Measurements from ENCODE around the gene TIFAB.

TIFAB gene

GRCh38 chr5:135441919-135442318, 10.2 kb downstream of the TIFAB start:
- DNase-seq = no peak

GRCh38 chr5:135441350-135441831, 10.8 kb downstream of the TIFAB start:
- DNase-seq = no peak

GRCh38 chr5:135440916-135441315, 11.2 kb downstream of the TIFAB start:
- no peak for DNase-seq

- DNase-seq = no peak
Measured at GRCh38 chr5:135439231-135440205, 12.6 kb downstream of the TIFAB start.

- no peak for DNase-seq
Measured at GRCh38 chr5:135438636-135439221, 13.4 kb downstream of the TIFAB start.

GRCh38 chr5:135437796-135438560, 14.2 kb downstream of the TIFAB start:
- DNase-seq = peak; percentile 98

- DNase-seq = peak; percentile 70
Measured at GRCh38 chr5:135437422-135437795, 14.7 kb downstream of the TIFAB start.

GRCh38 chr5:135436951-135437418, 15.2 kb downstream of the TIFAB start:
- no peak for DNase-seq

GRCh38 chr5:135435467-135436330, 16.5 kb downstream of the TIFAB start:
- DNase-seq = no peak

- peak; percentile 57 for DNase-seq
Measured at GRCh38 chr5:135434591-135435466, 17.3 kb downstream of the TIFAB start.

- peak; percentile 41 for DNase-seq
Measured at GRCh38 chr5:135433681-135434426, 18.3 kb downstream of the TIFAB start.

- DNase-seq = no peak
Measured at GRCh38 chr5:135432113-135432512, 20.0 kb downstream of the TIFAB start.

GRCh38 chr5:135430135-135430437, 22.1 kb downstream of the TIFAB start:
- no peak for DNase-seq

GRCh38 chr5:135429301-135430134, 22.6 kb downstream of the TIFAB start:
- no peak for DNase-seq

GRCh38 chr5:135428586-135428985, 23.6 kb downstream of the TIFAB start:
- DNase-seq = no peak

- peak; percentile 40 for DNase-seq
Measured at GRCh38 chr5:135426102-135427082, 25.8 kb downstream of the TIFAB start.

- no peak for DNase-seq
Measured at GRCh38 chr5:135425641-135426040, 26.5 kb downstream of the TIFAB start.

GRCh38 chr5:135423846-135424168, 28.3 kb downstream of the TIFAB start:
- DNase-seq = peak; percentile 40
